HuH-7.5 (cell line): ENCODE results near the gene SOST.

Experiments used
- DNase-seq: peaks from one replicate; pipeline ENCODE4 v3.0.0; 2011; ENCODE audit warnings: low spot score

The SOST gene

GRCh38 chr17:43706235-43706634, 52.4 kb downstream of the SOST start:
- no peak for DNase-seq
